Transverse colon (tissue), 4 donors: ENCODE measurements around the gene NPEPL1. TPM values are rescaled to one million over a fixed set of nuclear protein-coding genes. Genes with fewer than 3 reads are reported as not detected.

ENCODE experiments used
- DNase-seq: peaks from one replicate; pipeline ENCODE4 v3.0.0-alpha.2; 2019
- H3K27ac ChIP-seq, 4 donors: fragments of 200-600 bp; sonication (generic); 2 replicates each; pipeline ENCODE4 v1.5.1; 2016 to 2018; ENCODE audit warnings: inconsistent platforms in 4 of 4
- H3K27me3 ChIP-seq: fragments of 200-600 bp; sonication (generic); 2 replicates; pipeline ENCODE4 v1.5.1; 2017; ENCODE audit warnings: inconsistent platforms
- H3K36me3 ChIP-seq, 4 donors: fragments of 200-600 bp; sonication (generic); 2 replicates each; pipeline ENCODE4 v1.5.1; 2017 to 2019; ENCODE audit warnings: inconsistent platforms in 4 of 4
- H3K4me1 ChIP-seq, 4 donors: fragments of 200-600 bp; sonication (generic); 2 replicates each; pipeline ENCODE4 v1.5.1; 2017 to 2020; ENCODE audit warnings: inconsistent platforms in 4 of 4
- H3K4me3 ChIP-seq, 4 donors: fragments of 200-600 bp; sonication (generic); 1 replicate in 1 of 4; 2 replicates in 3 of 4; pipeline versions ENCODE4 v1.5.1 to v1.6.1; 2017 to 2019; ENCODE audit warnings: inconsistent platforms in 4 of 4
- H3K9me3 ChIP-seq, 2 donors: fragments of 200-600 bp; sonication (generic); 2 replicates each; pipeline ENCODE4 v1.5.1; 2017 to 2019; ENCODE audit warnings: inconsistent platforms in 2 of 2
- EP300 ChIP-seq: sonication (generic); formaldehyde crosslinking; IDR thresholded peaks from one replicate; pipeline ENCODE4 v1.6.1; 2017; ENCODE audit warnings: antibody characterized with exemption, low read depth
- POLR2A ChIP-seq: fragments of 450-650 bp; IDR thresholded peaks from one replicate; pipeline ENCODE4 v1.6.1; 2016; ENCODE audit warnings: antibody characterized with exemption, mild to moderate bottlenecking, moderate library complexity
- POLR2AphosphoS5 ChIP-seq, 3 donors: sonication (generic); formaldehyde crosslinking; IDR thresholded peaks; one replicate each; pipeline ENCODE4 v1.6.1; 2016; ENCODE audit warnings: antibody characterized with exemption in 3 of 3
- WGBS, 2 donors: methylation state at CpG; one replicate each; pipeline ENCODE4 v1.1.5; 2018; ENCODE audit warnings: low coverage in 1 of 2; 5-methylcytosine and 5-hydroxymethylcytosine counted together
- in situ Hi-C, 4 donors: fragments of 200-750 bp; cut with MboI; loops; one replicate each; pipeline versions ENCODE4 v1.15.0 to v1.15.1; 2017; ENCODE audit warnings: low sequenced_read_pairs in 3 of 4, low pct_ligation_motif_present in 1 of 4, low pct_unique_long_range_greater_than_20kb in 1 of 4
- intact Hi-C: fragments of 100-400 bp; cut with DNase I; formaldehyde crosslinking; loops from one replicate; pipeline ENCODE4 v1.15.1; 2023; ENCODE audit warnings: low total_unique reads
- total RNA-seq, 4 donors: library from RNA; depleted of rRNA; stranded (reverse); fragments of >200 nt; gene quantifications; one replicate each; pipeline ENCODE4 v1.1.0, GENCODE V29; 2016
- TF ChIP-seq, protein P1 (sequence below), 5 experiments: fragments of 200-600 bp in 3 of 5; fragments of 450-650 bp in 2 of 5; sonication (generic) in 3 of 5; IDR thresholded peaks; 1 replicate in 2 of 5; 2 replicates in 3 of 5; pipeline ENCODE4 v1.5.1; 2016 to 2017; ENCODE audit warnings: antibody characterized with exemption in 5 of 5, inconsistent platforms in 3 of 5, mild to moderate bottlenecking in 2 of 5, moderate library complexity in 1 of 5

The NPEPL1 gene
- total RNA-seq, 4 donors from 2014 or later: 33.3 to 109 (median 66.9) TPM

DNA sequence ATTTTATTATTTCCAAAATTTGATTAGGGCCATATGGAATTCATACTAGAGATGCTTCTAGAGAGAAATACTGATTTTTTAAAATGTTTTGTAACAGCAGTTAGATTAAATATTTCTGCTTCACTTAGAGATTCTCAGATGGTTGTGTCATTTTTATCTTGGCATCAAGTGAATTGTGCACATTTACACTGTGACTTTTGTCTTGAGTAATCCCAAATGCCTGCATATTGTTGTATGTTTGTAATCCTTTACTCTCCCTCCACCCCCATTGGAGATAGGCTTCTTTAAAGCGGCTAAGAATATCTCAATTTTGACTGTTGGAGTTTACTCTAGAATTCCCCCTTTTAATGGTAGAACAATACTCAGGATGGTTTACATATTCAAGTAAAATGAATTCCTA, 22.5 kb upstream of the NPEPL1 start:
- intact Hi-C loops: no loop called here

DNA sequence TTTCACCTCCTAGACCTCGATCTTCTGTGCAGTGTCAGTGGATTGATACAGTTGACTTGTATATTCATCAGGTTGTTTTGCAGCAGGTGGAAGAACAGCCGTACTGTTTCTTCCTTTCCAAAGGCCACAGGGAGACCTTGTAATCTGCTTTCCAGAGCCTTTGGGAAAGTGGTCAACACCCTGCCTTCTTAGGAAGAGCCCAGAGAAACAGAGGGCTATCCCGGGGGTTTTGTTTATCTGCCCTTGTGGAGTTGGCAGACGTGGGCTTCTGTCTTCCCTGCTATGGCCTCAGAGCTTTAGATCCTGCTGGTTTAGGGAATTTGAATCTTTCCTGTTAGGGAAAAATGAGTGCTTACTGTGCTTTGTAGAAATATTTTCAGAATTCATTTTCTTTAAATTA, 21.9 kb upstream of the NPEPL1 start:
- TF ChIP-seq, protein P1, sequence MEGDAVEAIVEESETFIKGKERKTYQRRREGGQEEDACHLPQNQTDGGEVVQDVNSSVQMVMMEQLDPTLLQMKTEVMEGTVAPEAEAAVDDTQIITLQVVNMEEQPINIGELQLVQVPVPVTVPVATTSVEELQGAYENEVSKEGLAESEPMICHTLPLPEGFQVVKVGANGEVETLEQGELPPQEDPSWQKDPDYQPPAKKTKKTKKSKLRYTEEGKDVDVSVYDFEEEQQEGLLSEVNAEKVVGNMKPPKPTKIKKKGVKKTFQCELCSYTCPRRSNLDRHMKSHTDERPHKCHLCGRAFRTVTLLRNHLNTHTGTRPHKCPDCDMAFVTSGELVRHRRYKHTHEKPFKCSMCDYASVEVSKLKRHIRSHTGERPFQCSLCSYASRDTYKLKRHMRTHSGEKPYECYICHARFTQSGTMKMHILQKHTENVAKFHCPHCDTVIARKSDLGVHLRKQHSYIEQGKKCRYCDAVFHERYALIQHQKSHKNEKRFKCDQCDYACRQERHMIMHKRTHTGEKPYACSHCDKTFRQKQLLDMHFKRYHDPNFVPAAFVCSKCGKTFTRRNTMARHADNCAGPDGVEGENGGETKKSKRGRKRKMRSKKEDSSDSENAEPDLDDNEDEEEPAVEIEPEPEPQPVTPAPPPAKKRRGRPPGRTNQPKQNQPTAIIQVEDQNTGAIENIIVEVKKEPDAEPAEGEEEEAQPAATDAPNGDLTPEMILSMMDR (IDR thresholded peaks at IDR 0.05): no peak
- TF ChIP-seq POLR2AphosphoS5 (IDR thresholded peaks at IDR 0.05): no peak
- no peak for TF ChIP-seq POLR2A
- no peak for TF ChIP-seq EP300
- in situ Hi-C loops (loop anchor here in 2 of 4 donors (25.0 kb wide), 3 partner anchors 192 to 433 kb away; partner anchors contain the start of genes ANKRD60 (in 2 of the 2), ATP5F1E (in 1 of the 2), GNAS (in 1 of the 2) and GNAS-AS1 (in 1 of the 2)), intact Hi-C loops (no loop called here)
- H3K36me3 ChIP-seq: peaks cover 0 to 47% (median 22%) of the 10 kb centered on the region in 4 donors
- no peak overlapping the region for H3K27ac ChIP-seq
- no peaks in the 10 kb centered on the region for H3K27me3 ChIP-seq
- H3K4me3 ChIP-seq: no peak overlapping the region
- H3K4me1 ChIP-seq: no peaks in the 10 kb centered on the region
- no peak for DNase-seq
- no peaks in the 10 kb centered on the region for H3K9me3 ChIP-seq
- WGBS, 2 donors: 20 to 75% methylated on average over 1 to 4 of the region's 4 CpGs

More for the DNA sequence above, 22.5 kb upstream of the NPEPL1 start:
- Histone ChIP-seq H3K27me3 (no peaks in the 10 kb centered on the region), H3K27ac (no peak overlapping the region), H3K9me3 (no peaks in the 10 kb centered on the region), H3K36me3 (peaks cover 0 to 43% (median 20%) of the 10 kb centered on the region in 4 donors), H3K4me1 (no peaks in the 10 kb centered on the region), H3K4me3 (no peak overlapping the region)
- TF ChIP-seq POLR2A: no peak
- TF ChIP-seq EP300: no peak
- TF ChIP-seq, protein P1 (IDR thresholded peaks at IDR 0.05): no peak
- TF ChIP-seq POLR2AphosphoS5 (IDR thresholded peaks at IDR 0.05): no peak
- WGBS, 2 donors: 83 to 94% methylated on average over 1 of the region's 1 CpG
- no peak for DNase-seq
- in situ Hi-C loops: loop anchor here in 2 of 4 donors (25.0 kb wide), 3 partner anchors 192 to 433 kb away; partner anchors contain the start of genes ANKRD60 (in 2 of the 2), ATP5F1E (in 1 of the 2), GNAS (in 1 of the 2) and GNAS-AS1 (in 1 of the 2)

DNA sequence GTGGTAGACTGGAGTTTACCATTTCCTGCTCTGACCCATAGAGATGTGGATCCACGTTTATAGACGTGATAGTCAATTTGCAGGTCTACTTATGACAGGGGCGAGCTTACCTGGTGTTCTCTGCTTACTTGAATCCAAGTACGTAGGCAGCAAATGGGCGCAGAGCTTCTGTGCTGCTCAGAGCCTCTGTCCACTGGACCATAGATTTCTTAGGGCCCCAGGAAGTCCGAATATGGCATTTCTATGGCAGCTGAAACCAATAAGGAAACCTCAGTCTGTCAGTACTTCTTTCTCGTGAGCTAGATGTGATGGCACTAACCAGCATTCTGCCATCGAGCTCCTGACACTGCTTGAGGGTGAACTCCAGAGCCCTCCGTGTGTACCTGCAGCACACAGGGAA, 19.5 kb upstream of the NPEPL1 start:
- no peak overlapping the region for H3K27ac ChIP-seq
- peaks cover 0 to 59% (median 27%) of the 10 kb centered on the region in 4 donors for H3K36me3 ChIP-seq
- no peak for DNase-seq
- intact Hi-C loops (no loop called here), in situ Hi-C loops (loop anchor here in 2 of 4 donors (25.0 kb wide), 3 partner anchors 189 to 436 kb away; partner anchors contain the start of genes ANKRD60 (in 2 of the 2), ATP5F1E (in 1 of the 2), GNAS (in 1 of the 2) and GNAS-AS1 (in 1 of the 2))
- H3K4me1 ChIP-seq: no peaks in the 10 kb centered on the region
- TF ChIP-seq EP300 (no peak), POLR2AphosphoS5 (IDR thresholded peaks at IDR 0.05) (no peak), POLR2A (no peak)
- TF ChIP-seq, protein P1 (IDR thresholded peaks at IDR 0.05): no peak
- WGBS, 2 donors: 91 to 100% methylated on average over 1 to 9 of the region's 9 CpGs
- no peak overlapping the region for H3K4me3 ChIP-seq
- H3K9me3 ChIP-seq: no peaks in the 10 kb centered on the region
- H3K27me3 ChIP-seq: no peaks in the 10 kb centered on the region

DNA sequence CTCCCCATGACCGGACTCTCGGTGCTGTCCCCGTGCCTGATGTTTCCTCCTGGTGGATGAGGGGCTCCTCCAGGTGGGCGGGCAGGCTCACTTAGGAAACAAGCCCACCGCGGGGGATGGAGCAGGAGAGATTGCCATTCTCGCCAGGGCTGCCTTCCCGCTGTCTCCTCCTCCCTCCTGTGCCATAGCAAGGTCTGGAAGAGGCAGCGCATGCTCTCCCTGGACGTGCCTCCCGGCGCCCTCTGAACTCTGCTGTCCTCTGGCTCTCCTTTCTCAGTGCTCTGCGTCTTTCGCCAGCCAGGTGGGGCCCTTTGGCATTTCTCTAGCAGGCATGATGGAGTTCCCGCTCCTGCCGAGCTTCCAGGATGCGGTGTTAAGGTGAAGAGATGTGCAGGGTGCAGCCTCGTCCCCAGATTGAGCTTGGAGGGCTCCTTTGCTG, 17.4 kb upstream of the NPEPL1 start:
- in situ Hi-C loops: no loop called here
- H3K36me3 ChIP-seq: peaks cover 0 to 54% (median 23%) of the 10 kb centered on the region in 4 donors

More for the DNA sequence above, 17.4 kb upstream of the NPEPL1 start:
- Histone ChIP-seq H3K4me3 (no peak overlapping the region), H3K9me3 (no peaks in the 10 kb centered on the region), H3K27me3 (no peaks in the 10 kb centered on the region), H3K27ac (no peak overlapping the region), H3K4me1 (no peaks in the 10 kb centered on the region)
- 96% methylated on average over 18 of the region's 18 CpGs; no CpG with 5 or more reads in 1 of the 2 donors for WGBS, 2 donors
- TF ChIP-seq, protein P1 (IDR thresholded peaks at IDR 0.05): no peak
- TF ChIP-seq POLR2A: no peak
- DNase-seq: no peak
- intact Hi-C loops: no loop called here
